SU-DHL-6 (cell line): ENCODE data around the gene AGPAT3.

Experiments
- H2AFZ ChIP-seq: fragments of 200-600 bp; sonication (generic); 2 replicates; pipeline ENCODE4 v1.6.1; 2014; ENCODE audit warnings: low read depth, mild to moderate bottlenecking, moderate library complexity, mixed read lengths, antibody characterized with exemption, low read length; ENCODE audit not compliant: severe bottlenecking
- H3F3A ChIP-seq: fragments of 200-600 bp; shearing (Covaris generic); 2 replicates; pipeline ENCODE4 v1.6.0; 2016; ENCODE audit warnings: antibody characterized with exemption, mild to moderate bottlenecking; ENCODE audit not compliant: insufficient read depth
- H3K27ac ChIP-seq: fragments of 200-600 bp; sonication (generic); 2 replicates; pipeline ENCODE4 v1.5.1; 2016; ENCODE audit warnings: low read depth, mild to moderate bottlenecking, low read length, moderate library complexity, mixed read lengths
- H3K27me3 ChIP-seq: fragments of 200-600 bp; sonication (generic), shearing (Covaris generic); 2 replicates; pipeline ENCODE4 v1.6.0; 2014; ENCODE audit warnings: mild to moderate bottlenecking, low read length
- H3K36me3 ChIP-seq: fragments of 200-600 bp; sonication (generic); 2 replicates; pipeline ENCODE4 v1.6.1; 2014; ENCODE audit warnings: mild to moderate bottlenecking, low read length, mixed read lengths
- H3K4me2 ChIP-seq: fragments of 300-600, 200-600 bp; shearing (Covaris generic), sonication (generic); 2 replicates; pipeline ENCODE4 v1.6.0; 2014; ENCODE audit warnings: low read length, low read depth, mild to moderate bottlenecking; ENCODE audit not compliant: poor library complexity, severe bottlenecking
- H3K4me3 ChIP-seq: fragments of 200-600 bp; sonication (generic); 2 replicates; pipeline ENCODE4 v1.5.1; 2014; ENCODE audit warnings: antibody characterized with exemption, low read length, mild to moderate bottlenecking, mixed read lengths; ENCODE audit not compliant: insufficient read depth, poor library complexity, severe bottlenecking
- H3K79me2 ChIP-seq: fragments of 200-600 bp; sonication (generic); 2 replicates; pipeline ENCODE4 v1.6.1; 2014; ENCODE audit warnings: mild to moderate bottlenecking, low read length, moderate library complexity; ENCODE audit not compliant: insufficient read depth
- H3K9ac ChIP-seq: fragments of 200-600 bp; sonication (generic); 2 replicates; pipeline ENCODE4 v1.7.0; 2014; ENCODE audit warnings: mild to moderate bottlenecking, low read length
- H3K9me2 ChIP-seq: fragments of 200-600 bp; sonication (generic); replicated peaks from 2 replicates; pipeline ENCODE4 v1.6.1; 2014; ENCODE audit warnings: low read length; ENCODE audit not compliant: insufficient read depth
- H3K9me3 ChIP-seq: fragments of 200-600 bp; sonication (generic); 2 replicates; pipeline ENCODE4 v1.6.1; 2014; ENCODE audit warnings: low read length, mixed read lengths; ENCODE audit not compliant: insufficient read depth
- H4K20me1 ChIP-seq: fragments of 200-600 bp; sonication (generic); 2 replicates; pipeline ENCODE4 v1.6.1; 2014; ENCODE audit warnings: low read depth, mild to moderate bottlenecking, antibody characterized with exemption, low read length, moderate library complexity, mixed read lengths
- CTCF ChIP-seq: fragments of 200-600 bp; sonication (generic); IDR thresholded peaks from one replicate; pipeline ENCODE4 v1.5.1; 2017; ENCODE audit warnings: antibody characterized with exemption, mild to moderate bottlenecking, low read length, moderate library complexity; ENCODE audit not compliant: insufficient read depth, poor library complexity, severe bottlenecking
- EZH2phosphoT487 ChIP-seq: fragments of 200-600 bp; sonication (generic), shearing (Covaris generic); conservative IDR thresholded peaks from 2 replicates; pipeline ENCODE4 v1.6.1; 2018; ENCODE audit warnings: mild to moderate bottlenecking, antibody characterized with exemption, low read length, moderate library complexity, mixed read lengths

AGPAT3 gene

DNA sequence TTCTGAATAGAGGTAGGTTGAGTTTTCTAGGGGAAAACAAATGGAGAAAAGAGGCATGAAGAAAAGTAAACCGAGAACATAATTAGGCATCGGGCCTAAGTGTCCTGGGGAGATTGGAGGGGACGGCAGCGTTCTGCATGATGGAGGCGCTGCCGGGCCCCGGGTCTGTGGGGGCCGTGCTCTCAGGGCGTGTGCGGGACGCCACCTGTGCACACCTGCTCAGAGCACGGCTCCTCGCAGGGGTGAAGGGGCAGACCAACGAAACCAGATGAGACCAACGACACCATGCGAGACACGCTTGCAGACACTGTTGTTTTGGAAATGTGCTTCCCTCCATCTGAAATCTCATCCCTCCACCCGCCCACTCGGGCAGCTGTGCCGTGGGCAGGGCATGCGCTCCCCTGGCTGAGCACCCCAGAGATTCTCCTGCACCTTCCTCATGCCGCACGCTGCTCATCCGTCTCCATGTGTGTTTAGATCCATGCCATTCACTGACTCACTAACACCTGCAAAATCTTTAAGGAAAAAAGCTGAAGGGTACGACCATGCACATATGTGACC is 118.9 kb downstream of the AGPAT3 start:
- no peaks in the 10 kb centered on the region for H3K79me2 ChIP-seq
- no peaks in the 10 kb centered on the region for H3K9me3 ChIP-seq
- H3K9ac ChIP-seq = no peak overlapping the region
- H3K27ac ChIP-seq = no peak overlapping the region
- no peaks in the 10 kb centered on the region for H4K20me1 ChIP-seq
- no peaks in the 10 kb centered on the region for H3K27me3 ChIP-seq
- no peak overlapping the region for H2AFZ ChIP-seq
- no peaks in the 10 kb centered on the region for H3F3A ChIP-seq
- no peak overlapping the region for H3K4me3 ChIP-seq
- H3K4me2 ChIP-seq = no peak overlapping the region
- H3K9me2 ChIP-seq = no peaks in the 10 kb centered on the region
- TF ChIP-seq CTCF = no peak
- no peak for TF ChIP-seq EZH2phosphoT487
- no peaks in the 10 kb centered on the region for H3K36me3 ChIP-seq

GRCh38 chr21:43984905-43985689 is 120.1 kb downstream of the AGPAT3 start:
- Histone ChIP-seq H4K20me1 (no peaks in the 10 kb centered on the region), H2AFZ (no peak overlapping the region), H3K4me3 (no peak overlapping the region), H3K9me2 (no peaks in the 10 kb centered on the region), H3K27me3 (no peaks in the 10 kb centered on the region), H3F3A (no peaks in the 10 kb centered on the region), H3K4me2 (no peak overlapping the region), H3K27ac (no peak overlapping the region), H3K9me3 (no peaks in the 10 kb centered on the region), H3K36me3 (no peaks in the 10 kb centered on the region), H3K9ac (no peak overlapping the region), H3K79me2 (no peaks in the 10 kb centered on the region)
- TF ChIP-seq EZH2phosphoT487 (no peak), CTCF (no peak)

- H2AFZ ChIP-seq = no peak overlapping the region
- no peak overlapping the region for H3K4me2 ChIP-seq
- no peak overlapping the region for H3K9ac ChIP-seq
Measured at GRCh38 chr21:43985690-43986251, 120.7 kb downstream of the AGPAT3 start.

More at GRCh38 chr21:43985690-43986251, 120.7 kb downstream of the AGPAT3 start:
- Histone ChIP-seq H3K79me2 (no peaks in the 10 kb centered on the region), H3K36me3 (no peaks in the 10 kb centered on the region), H3F3A (no peaks in the 10 kb centered on the region), H3K9me3 (no peaks in the 10 kb centered on the region), H3K4me3 (no peak overlapping the region), H3K27ac (no peak overlapping the region), H4K20me1 (no peaks in the 10 kb centered on the region), H3K9me2 (no peaks in the 10 kb centered on the region), H3K27me3 (no peaks in the 10 kb centered on the region)
- no peak for TF ChIP-seq CTCF
- no peak for TF ChIP-seq EZH2phosphoT487
